Gastrocnemius medialis (tissue), 4 donors: ENCODE results near the gene ARL16.

ENCODE experiments used
- POLR2A ChIP-seq, 2 donors: fragments of 450-650 bp; IDR thresholded peaks; one replicate each; pipeline ENCODE4 v1.6.1; 2017; ENCODE audit warnings: antibody characterized with exemption in 2 of 2, mild to moderate bottlenecking in 2 of 2, moderate library complexity in 2 of 2
- TF ChIP-seq, protein P1 (sequence below), 5 experiments: fragments of 450-650 bp in 3 of 5; fragments of 200-600 bp in 2 of 5; sonication (generic) in 2 of 5; IDR thresholded peaks in 4 of 5; conservative IDR thresholded peaks in 1 of 5; 1 replicate in 4 of 5; 2 replicates in 1 of 5; pipeline ENCODE4 v1.5.1; 2016 to 2019; ENCODE audit warnings: antibody characterized with exemption in 5 of 5, mild to moderate bottlenecking in 3 of 5, moderate library complexity in 3 of 5

- TF ChIP-seq, protein P1, sequence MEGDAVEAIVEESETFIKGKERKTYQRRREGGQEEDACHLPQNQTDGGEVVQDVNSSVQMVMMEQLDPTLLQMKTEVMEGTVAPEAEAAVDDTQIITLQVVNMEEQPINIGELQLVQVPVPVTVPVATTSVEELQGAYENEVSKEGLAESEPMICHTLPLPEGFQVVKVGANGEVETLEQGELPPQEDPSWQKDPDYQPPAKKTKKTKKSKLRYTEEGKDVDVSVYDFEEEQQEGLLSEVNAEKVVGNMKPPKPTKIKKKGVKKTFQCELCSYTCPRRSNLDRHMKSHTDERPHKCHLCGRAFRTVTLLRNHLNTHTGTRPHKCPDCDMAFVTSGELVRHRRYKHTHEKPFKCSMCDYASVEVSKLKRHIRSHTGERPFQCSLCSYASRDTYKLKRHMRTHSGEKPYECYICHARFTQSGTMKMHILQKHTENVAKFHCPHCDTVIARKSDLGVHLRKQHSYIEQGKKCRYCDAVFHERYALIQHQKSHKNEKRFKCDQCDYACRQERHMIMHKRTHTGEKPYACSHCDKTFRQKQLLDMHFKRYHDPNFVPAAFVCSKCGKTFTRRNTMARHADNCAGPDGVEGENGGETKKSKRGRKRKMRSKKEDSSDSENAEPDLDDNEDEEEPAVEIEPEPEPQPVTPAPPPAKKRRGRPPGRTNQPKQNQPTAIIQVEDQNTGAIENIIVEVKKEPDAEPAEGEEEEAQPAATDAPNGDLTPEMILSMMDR (IDR thresholded peaks at IDR 0.05 in 4 of 5, conservative IDR thresholded peaks at IDR 0.05 in 1 of 5): no peak
- TF ChIP-seq POLR2A (IDR thresholded peaks at IDR 0.05): no peak
Measured at GRCh38 chr17:81700353-81701287, 17.0 kb upstream of the ARL16 start.
